CD4-positive, alpha-beta T cell treated with Interleukin-4 for 1 hour (primary cell): ENCODE data around the gene SLC10A3.
"Not testable (repeated sequence)": the region's sequence is repeated elsewhere in the genome, so short reads cannot be mapped to it uniquely, and the experiment has no call there.

Experiments used
- DNase-seq, 2 donors: peaks; one replicate each; pipeline ENCODE4 v3.0.0-alpha.2; 2020 to 2022

SLC10A3 gene

DNA sequence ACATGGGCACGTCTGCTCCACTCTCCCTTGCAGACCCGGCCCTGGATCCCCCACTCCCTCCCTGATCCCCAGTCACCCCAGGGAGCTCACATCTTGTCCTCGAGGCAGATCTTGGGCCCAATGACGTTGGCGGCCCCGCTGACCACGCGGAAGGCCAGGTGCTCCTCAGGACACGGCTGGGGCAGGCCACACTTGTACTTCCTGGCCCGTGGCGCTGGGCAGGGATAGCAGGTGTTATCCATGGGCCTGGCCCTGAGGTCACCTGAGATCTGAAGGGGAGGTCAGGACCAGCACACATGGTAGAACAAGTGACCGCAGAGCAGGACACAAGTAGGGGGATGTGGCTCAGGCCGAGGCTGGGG lies 17.9 kb upstream of the SLC10A3 start:
- DNase-seq = no peak

GRCh38 chrX:154507673-154508383 lies 17.4 kb upstream of the SLC10A3 start:
- no peak for DNase-seq

DNA sequence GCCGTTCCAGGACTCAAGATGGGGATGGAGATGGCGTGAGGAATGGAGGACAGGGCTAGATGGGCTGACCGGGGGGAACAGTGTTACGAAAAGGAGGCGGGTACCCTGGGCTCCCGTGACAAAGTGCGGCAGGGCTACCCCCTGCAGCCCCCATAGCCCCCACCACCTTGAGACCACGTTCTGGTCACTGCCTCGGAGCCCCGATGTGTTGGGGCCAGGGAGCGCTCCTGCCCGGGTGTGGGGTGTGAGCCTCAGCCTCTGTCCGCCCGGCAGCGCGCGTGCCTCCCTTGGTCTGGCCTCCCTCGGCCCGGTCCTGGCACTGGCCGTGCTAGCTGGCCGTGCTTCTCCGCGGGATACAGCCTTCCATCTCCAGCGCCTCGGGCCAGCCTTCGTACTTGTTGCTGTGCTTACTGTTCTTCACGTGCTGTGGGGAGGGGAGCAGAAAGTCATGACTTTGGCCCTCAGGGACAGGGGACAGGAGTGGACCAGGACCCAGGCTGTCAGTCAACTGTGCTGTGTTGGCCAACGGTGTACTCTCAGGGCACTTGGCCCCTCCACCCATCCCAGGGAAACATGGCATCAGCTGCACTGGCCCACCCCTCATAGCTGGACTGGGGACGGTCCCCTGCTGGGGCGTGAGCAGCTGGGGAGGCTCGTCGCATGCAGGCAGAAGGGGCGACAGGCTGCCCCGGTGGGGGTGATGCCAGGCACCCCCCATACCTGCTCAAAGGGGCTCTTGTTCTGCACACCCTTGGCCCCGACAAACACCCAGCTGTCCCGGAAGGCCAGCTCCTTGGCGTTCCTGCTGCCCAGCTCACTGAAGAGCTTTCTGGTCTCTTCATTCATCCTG lies 16.3 kb upstream of the SLC10A3 start:
- DNase-seq = no peak

- no peak for DNase-seq
These were observed 15.3 kb upstream of the SLC10A3 start for GRCh38 chrX:154505734-154506133.

DNA sequence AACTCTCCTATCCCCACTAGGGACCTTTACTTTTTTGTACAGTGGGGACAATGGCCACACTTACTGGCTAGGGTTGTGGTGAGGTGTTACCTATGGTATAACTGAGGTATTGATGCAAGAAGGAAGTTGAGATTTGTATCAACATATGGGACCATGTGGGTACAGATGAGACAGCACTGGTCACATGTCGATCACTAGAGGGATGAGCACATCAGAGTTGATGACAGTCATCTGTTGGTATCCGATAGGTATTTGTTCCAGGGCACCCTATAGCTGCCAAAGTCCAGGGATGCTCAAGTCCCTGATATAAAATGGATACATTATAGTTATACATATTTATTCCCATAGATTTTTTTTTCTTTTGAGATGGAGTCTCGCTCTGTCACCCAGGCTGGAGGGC lies 12.6 kb upstream of the SLC10A3 start:
- DNase-seq = no peak

GRCh38 chrX:154502098-154502497 lies 11.7 kb upstream of the SLC10A3 start:
- no peak for DNase-seq

DNA sequence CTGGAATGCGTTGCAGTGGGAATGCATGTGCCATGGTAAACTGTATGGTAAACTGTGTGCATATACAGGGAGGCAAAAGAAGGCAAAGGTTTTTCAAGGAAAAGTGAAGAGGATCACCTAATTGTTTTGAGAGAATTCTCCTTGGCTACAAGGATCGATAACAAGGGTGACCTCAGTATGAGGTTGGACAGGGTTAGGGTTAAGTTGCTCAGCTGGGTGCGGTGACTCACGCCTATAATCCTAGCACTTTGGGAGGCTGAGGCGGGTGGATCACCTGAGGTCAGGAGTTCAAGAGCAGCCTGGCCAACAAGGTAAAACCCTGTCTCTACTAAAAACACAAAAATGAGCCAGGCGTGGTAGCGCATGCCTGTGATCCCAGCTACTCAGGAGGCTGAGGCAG lies 11.0 kb upstream of the SLC10A3 start:
- DNase-seq = not testable (repeated sequence)

- DNase-seq = not testable (repeated sequence)
These were observed 6.2 kb upstream of the SLC10A3 start for GRCh38 chrX:154496591-154497137.

GRCh38 chrX:154495472-154495922 lies 5.1 kb upstream of the SLC10A3 start:
- DNase-seq = no peak

GRCh38 chrX:154494715-154495114 lies 4.3 kb upstream of the SLC10A3 start:
- no peak for DNase-seq

- peak in 1 of 2 donors; percentile 38 for DNase-seq
These were observed 412 bp downstream of the SLC10A3 start for GRCh38 chrX:154490021-154490413.

DNA sequence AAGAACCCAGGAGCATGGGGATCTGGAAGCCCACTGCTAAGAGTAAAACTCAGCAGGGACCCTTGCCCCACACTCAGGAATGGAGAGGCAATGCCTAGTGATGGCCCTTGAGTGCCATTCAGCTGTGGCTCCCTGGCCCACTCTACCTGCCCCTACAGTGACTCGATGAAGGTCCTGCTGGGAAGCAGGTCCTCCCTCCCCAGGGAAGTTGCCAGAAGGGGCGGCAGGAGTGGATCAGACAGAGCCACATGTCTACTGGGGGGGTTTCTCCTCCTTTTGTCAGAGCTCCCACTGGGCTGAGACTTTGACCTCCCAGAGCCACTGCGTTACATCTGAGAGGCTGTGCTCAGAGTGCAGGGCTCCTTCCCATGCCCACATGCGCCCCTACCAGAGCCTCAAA lies 1.2 kb downstream of the SLC10A3 start:
- DNase-seq = no peak

GRCh38 chrX:154488336-154489075 lies 1.9 kb downstream of the SLC10A3 start:
- no peak for DNase-seq

DNA sequence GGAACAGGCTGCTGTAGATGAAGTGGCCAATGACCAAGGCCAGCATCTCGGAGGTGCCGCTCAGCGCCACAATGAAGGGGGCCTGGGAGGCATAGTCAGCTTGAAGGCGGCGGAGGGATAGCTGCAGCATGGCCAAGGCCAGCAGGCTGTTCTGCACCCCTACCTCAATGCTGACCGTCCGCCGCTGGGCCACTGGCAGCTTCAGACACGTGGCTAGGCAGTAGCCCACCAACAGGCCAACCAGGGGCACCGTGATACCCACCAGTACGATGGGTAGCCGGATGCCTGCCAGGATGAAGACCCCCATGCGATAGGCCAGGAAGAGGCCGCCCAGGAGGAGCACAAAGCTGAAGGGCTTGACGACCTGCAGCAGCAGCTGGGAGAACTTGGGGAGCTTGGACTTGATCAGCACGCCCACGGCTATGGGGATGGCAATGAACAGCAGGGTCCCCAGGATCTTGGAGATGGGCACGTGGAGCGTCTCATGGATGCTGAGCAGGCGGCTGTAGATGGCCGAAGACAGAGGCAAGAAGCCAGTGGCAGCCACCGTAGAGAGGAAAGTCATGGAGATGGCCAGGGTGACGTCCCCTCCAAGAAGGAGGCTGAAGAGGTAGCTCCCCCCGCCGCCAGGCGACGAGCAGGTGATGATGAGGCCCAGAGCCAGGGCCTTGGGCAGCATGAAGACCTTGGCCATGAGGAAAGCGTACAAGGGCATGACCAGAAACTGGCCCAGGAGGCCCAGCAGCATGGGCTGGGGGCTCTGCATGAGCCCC lies 2.7 kb downstream of the SLC10A3 start:
- DNase-seq = no peak

DNA sequence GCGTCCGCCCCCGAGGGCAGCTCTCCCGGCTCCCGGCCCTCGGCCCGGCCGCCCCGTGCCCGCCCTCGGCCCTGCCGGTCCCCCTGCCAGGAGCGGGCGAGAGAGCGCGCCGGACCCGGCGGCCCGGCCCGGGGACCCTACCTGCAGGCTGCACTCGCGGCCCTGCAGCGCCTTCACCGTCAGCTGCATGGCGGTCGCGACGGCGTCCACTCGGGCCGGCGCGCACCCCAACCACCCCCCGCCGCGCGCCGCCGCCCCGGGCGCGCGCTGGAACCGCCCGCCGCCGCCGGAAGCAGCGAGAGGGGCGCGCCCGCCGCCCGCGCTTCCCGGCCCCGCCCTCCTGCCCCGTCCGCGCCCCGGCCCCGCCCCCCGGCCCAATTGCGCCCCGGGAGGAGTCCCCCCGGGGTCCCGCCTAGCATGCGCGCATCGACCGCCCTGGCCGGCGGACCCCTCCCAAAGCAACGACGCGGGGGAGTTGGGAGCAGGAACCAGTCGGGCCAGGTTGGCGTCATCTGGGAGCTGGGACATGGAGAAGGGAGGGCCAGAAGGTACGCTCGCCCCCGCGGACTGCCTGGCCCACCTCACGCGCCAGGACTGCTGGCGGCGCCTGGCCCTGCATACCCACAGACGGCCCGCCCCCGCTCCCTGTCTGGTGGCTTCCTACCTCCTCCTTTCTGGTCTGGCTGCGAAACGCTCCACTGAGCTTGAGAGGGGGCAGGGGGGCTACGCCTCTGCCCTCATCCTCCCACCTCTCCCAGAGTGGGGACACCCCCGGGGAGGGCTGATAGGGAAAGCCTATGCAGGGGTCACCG lies 3.8 kb downstream of the SLC10A3 start, which contains the start of gene UBL4A:
Gene UBL4A (minus strand): TSS at position 220 of the 812 bp plus-strand sequence. CDS start 31 bp downstream, at position 189.
- DNase-seq = peak; percentile 45 to 64

- peak in 1 of 2 donors; percentile 34 for DNase-seq
These were observed 4.4 kb downstream of the SLC10A3 start for GRCh38 chrX:154486052-154486395.

DNA sequence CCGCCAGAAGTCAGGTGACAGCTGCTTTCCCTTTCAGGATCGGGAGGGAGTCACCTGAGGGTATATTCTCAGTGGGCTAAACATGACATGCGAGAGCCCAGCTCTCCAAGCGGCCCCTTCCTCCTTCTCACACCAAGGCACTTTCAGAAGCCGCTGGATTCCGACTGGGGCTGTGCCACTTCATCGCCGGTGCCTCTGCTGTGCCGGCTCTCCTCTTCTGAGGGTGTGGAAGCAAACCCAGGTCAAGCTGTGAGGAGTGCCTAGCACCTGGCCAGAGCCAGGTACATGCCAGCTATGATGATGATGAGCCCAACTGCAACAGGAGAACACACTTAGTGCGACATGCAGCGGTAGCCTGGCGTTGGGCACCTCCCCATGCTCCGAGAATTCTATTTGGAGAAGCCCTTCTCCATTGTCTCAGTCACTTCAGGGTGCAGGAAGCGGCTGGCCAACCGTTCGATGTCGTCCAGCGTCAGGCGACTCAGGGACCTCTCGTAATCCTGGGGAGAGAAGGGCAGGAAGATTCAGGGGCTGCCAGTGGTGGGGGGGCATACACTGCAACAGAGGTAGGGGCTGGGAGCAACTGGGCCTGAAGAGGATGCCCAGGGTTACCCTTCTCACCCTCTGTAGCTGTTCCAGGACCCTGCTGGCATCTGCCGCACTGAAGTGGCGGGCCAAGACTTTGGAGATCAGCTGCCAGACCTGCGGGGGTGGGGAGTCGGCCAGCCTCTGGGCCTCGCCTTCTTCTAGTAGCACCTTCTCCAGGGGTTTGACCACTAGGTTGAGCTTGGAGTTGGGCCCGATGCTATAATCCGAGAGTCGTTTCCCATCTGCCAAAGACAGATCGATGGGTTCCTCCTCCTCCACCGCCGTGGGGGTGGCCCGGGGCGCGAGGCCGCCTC lies 5.0 kb downstream of the SLC10A3 start:
- no peak for DNase-seq

GRCh38 chrX:154484255-154485149 lies 5.9 kb downstream of the SLC10A3 start:
- peak in 1 of 2 donors; percentile 35 for DNase-seq

- no peak for DNase-seq
These were observed 7.1 kb downstream of the SLC10A3 start for GRCh38 chrX:154483325-154483724.
